Gastroesophageal sphincter (tissue), 4 donors: Measurements from ENCODE around the gene PLEKHO1. TPM values are rescaled to one million over a fixed set of nuclear protein-coding genes. Genes with fewer than 3 reads are reported as not detected.

ENCODE experiments used
- ATAC-seq: fragments of 150-250 bp; one replicate; pipeline ENCODE4 v1.9.1; 2016; ENCODE audit warnings: mild to moderate bottlenecking, moderate library complexity
- H3K27ac ChIP-seq, 4 donors: fragments of 200-600 bp; sonication (generic) in 3 of 4; 1 replicate in 3 of 4; 2 replicates in 1 of 4; pipeline ENCODE4 v1.5.1; 2016 to 2019
- H3K27me3 ChIP-seq: fragments of 200-600 bp; sonication (generic); one replicate; pipeline ENCODE4 v1.5.1; 2019
- H3K36me3 ChIP-seq, 2 donors: fragments of 200-600 bp; sonication (generic); one replicate each; pipeline ENCODE4 v1.5.1; 2019; ENCODE audit warnings: control low read depth in 1 of 2
- H3K4me1 ChIP-seq, 3 donors: fragments of 200-600 bp; sonication (generic); 1 replicate in 2 of 3; 2 replicates in 1 of 3; pipeline ENCODE4 v1.5.1; 2016 to 2019; ENCODE audit warnings: control low read depth in 2 of 3
- H3K4me3 ChIP-seq, 2 donors: fragments of 200-600 bp; sonication (generic); one replicate each; pipeline ENCODE4 v1.5.1; 2019; ENCODE audit warnings: mild to moderate bottlenecking in 1 of 2, moderate library complexity in 1 of 2
- H3K9me3 ChIP-seq, 3 donors: fragments of 200-600 bp; sonication (generic); one replicate each; pipeline ENCODE4 v1.5.1; 2017 to 2019; ENCODE audit warnings: control low read depth in 2 of 3
- EP300 ChIP-seq: sonication (generic); formaldehyde crosslinking; IDR thresholded peaks from one replicate; pipeline ENCODE4 v1.6.1; 2017; ENCODE audit warnings: antibody characterized with exemption, mild to moderate bottlenecking
- POLR2A ChIP-seq, 2 donors: fragments of 450-650 bp; IDR thresholded peaks; one replicate each; pipeline ENCODE4 v1.6.1; 2017; ENCODE audit warnings: antibody characterized with exemption in 2 of 2, mild to moderate bottlenecking in 2 of 2, moderate library complexity in 1 of 2
- POLR2AphosphoS5 ChIP-seq: sonication (generic); formaldehyde crosslinking; IDR thresholded peaks from one replicate; pipeline ENCODE4 v1.6.1; 2017; ENCODE audit warnings: antibody characterized with exemption
- WGBS, 2 donors: methylation state at CpG; one replicate each; pipeline ENCODE4 v1.1.5; 2018; ENCODE audit warnings: low coverage in 1 of 2; 5-methylcytosine and 5-hydroxymethylcytosine counted together
- total RNA-seq, 4 donors: library from RNA; depleted of rRNA; stranded (reverse); fragments of >200 nt; gene quantifications; one replicate each; pipeline ENCODE4 v1.1.0, GENCODE V29; 2016
- TF ChIP-seq, protein P1 (sequence below), 4 experiments: fragments of 200-600 bp in 2 of 4; fragments of 450-650 bp in 2 of 4; sonication (generic) in 1 of 4; IDR thresholded peaks; one replicate each; pipeline ENCODE4 v1.5.1; 2017 to 2019; ENCODE audit warnings: antibody characterized with exemption in 4 of 4, mild to moderate bottlenecking in 2 of 4, moderate library complexity in 2 of 4

Gene PLEKHO1
- total RNA-seq, 4 donors from 2014 or later: 217 to 358 (median 228) TPM

DNA sequence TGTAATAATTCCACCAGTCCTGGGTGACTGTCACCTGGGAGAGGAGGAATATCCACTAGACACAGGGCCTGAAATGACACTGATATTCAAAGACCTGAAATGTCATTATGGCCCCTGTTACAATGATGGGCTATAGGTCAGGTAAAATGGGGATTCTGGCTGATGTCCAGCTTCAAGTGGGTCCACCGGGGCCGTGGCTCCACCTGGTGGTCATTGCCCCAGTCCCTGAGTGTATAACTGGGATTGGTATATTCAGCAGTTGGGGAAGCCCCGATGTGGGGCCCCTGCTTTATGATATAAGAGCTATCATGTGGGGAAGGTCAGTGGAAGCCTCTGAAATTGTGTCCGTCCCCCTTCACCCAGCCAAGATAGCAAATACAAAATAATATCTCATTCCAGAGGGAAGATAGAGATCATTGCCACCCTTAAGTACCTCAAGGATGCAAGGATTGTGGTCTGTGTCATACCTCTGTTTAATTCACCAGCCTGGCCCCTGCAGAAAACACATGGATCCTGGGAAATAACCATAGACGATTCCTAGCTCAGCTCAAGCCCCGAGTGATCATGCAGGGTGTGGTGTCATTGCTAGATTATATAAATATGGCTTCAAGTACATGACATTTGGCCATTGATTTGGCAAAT lies 19.4 kb downstream of the PLEKHO1 start:
- Histone ChIP-seq H3K4me1 (peaks cover 0 to 28% (median 4%) of the 10 kb centered on the region in 3 donors), H3K27me3 (no peaks in the 10 kb centered on the region), H3K9me3 (no peaks in the 10 kb centered on the region), H3K4me3 (no peak overlapping the region), H3K27ac (no peak overlapping the region), H3K36me3 (no peaks in the 10 kb centered on the region)
- WGBS, 2 donors: 5 to 10% methylated on average over 5 to 6 of the region's 6 CpGs
- no peak for TF ChIP-seq POLR2A (IDR thresholded peaks at IDR 0.05)
- no peak for TF ChIP-seq EP300
- TF ChIP-seq POLR2AphosphoS5: peak; percentile 92
- TF ChIP-seq, protein P1, sequence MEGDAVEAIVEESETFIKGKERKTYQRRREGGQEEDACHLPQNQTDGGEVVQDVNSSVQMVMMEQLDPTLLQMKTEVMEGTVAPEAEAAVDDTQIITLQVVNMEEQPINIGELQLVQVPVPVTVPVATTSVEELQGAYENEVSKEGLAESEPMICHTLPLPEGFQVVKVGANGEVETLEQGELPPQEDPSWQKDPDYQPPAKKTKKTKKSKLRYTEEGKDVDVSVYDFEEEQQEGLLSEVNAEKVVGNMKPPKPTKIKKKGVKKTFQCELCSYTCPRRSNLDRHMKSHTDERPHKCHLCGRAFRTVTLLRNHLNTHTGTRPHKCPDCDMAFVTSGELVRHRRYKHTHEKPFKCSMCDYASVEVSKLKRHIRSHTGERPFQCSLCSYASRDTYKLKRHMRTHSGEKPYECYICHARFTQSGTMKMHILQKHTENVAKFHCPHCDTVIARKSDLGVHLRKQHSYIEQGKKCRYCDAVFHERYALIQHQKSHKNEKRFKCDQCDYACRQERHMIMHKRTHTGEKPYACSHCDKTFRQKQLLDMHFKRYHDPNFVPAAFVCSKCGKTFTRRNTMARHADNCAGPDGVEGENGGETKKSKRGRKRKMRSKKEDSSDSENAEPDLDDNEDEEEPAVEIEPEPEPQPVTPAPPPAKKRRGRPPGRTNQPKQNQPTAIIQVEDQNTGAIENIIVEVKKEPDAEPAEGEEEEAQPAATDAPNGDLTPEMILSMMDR (IDR thresholded peaks at IDR 0.05): peak; percentile 81 to 90 (median 88)
- peak; percentile 53 for ATAC-seq

DNA sequence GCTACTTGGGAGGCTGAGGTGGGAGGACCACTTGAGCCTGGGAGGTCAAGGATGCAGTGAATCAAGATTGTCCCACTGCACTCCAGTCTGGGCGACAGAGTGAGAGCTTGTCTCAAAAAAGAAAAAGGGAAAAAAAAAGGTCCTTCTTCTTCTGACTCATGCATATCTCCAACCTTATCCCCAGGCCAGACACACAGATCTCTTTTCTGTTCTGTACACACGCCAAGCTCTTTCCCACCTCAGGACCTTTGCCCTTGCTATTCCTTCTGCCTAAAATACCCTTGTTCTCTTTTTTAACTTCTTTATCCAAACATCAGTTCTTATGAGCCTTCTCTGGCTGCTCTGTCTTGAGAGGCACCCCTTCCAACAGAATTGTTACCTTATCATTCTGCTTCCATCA lies 22.1 kb downstream of the PLEKHO1 start:
- WGBS, 2 donors: 64 to 77% methylated on average over 2 of the region's 2 CpGs
- Histone ChIP-seq H3K4me3 (no peak overlapping the region), H3K9me3 (no peaks in the 10 kb centered on the region), H3K27me3 (no peaks in the 10 kb centered on the region), H3K27ac (no peak overlapping the region), H3K36me3 (no peaks in the 10 kb centered on the region), H3K4me1 (peaks cover 0 to 7% (median 4%) of the 10 kb centered on the region in 3 donors)
- no peak for ATAC-seq
- TF ChIP-seq, protein P1 (IDR thresholded peaks at IDR 0.05): no peak
- TF ChIP-seq POLR2A (IDR thresholded peaks at IDR 0.05) (no peak), POLR2AphosphoS5 (no peak), EP300 (no peak)

DNA sequence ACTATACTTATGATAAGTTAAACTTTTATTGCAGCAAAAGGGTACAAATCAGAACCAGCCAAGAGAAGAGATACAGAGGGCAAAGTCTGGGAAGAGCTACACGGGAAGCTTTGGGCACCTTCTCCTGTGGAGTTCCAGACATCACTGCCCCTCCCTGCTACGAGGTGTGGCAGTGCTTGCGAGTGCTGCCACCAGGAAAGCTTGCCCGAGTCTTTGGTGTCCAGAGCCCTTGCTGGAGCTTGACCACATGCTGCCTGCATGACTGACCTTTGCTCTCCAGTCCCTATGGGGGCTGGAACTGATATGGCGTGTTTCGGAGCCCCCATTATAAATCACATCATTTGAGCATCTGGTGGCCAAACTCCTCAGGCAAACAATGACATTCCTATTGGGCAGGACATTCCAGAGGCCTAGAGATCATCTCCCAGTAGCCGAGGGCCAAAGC lies 23.4 kb downstream of the PLEKHO1 start:
- Histone ChIP-seq H3K27ac (no peak overlapping the region), H3K4me1 (peaks cover 0 to 7% (median 4%) of the 10 kb centered on the region in 3 donors), H3K27me3 (no peaks in the 10 kb centered on the region), H3K36me3 (no peaks in the 10 kb centered on the region), H3K9me3 (no peaks in the 10 kb centered on the region), H3K4me3 (no peak overlapping the region)
- no peak for ATAC-seq
- WGBS, 2 donors: 77 to 79% methylated on average over 5 to 6 of the region's 7 CpGs
- TF ChIP-seq EP300 (no peak), POLR2A (IDR thresholded peaks at IDR 0.05) (no peak), POLR2AphosphoS5 (no peak)
- TF ChIP-seq, protein P1 (IDR thresholded peaks at IDR 0.05): no peak

DNA sequence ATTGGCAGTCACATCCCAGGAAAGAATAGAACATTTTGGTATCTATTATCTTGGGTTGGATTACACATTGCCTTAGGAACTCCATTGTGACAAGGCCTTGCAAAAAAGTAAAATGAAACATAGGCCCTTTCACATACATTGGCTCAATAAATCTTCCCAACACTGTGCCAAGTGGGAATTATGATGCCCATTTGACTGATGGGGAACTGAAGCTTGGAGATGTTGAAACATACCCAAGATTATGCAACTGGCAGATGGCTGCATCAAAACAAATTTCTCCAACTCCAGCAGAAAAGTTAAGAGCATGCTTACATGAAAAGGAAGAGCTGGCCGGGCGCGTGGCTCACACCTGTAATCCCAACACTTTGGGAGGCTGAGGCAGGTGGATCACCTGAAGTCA lies 26.9 kb downstream of the PLEKHO1 start:
- 77 to 85% methylated on average over 3 of the region's 3 CpGs for WGBS, 2 donors
- Histone ChIP-seq H3K36me3 (no peaks in the 10 kb centered on the region), H3K27me3 (no peaks in the 10 kb centered on the region), H3K9me3 (no peaks in the 10 kb centered on the region), H3K27ac (no peak overlapping the region), H3K4me1 (no peaks in the 10 kb centered on the region), H3K4me3 (no peak overlapping the region)
- no peak for ATAC-seq
- TF ChIP-seq, protein P1 (IDR thresholded peaks at IDR 0.05): no peak
- TF ChIP-seq POLR2A (IDR thresholded peaks at IDR 0.05): no peak
- TF ChIP-seq EP300: no peak
- no peak for TF ChIP-seq POLR2AphosphoS5

DNA sequence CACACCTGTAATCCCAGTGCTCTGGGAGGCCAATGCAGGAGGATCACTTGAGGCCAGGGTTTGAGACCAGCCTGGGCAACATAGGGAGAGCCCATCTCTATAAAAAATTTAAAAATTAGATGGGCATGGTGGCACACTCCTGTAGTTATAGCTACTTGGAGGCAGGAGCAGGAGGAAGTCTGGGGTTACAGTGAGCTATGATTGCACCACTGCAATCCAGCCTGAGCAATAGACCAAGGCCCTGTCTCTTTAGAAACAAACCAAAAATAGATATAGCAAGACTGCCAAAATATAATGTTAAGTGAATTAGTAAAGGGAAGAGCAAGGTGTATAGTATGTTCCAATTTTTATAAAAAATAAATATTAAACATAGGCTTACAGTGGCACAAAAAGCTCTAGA lies 28.8 kb downstream of the PLEKHO1 start:
- Histone ChIP-seq H3K27me3 (no peaks in the 10 kb centered on the region), H3K27ac (no peak overlapping the region), H3K9me3 (no peaks in the 10 kb centered on the region), H3K36me3 (no peaks in the 10 kb centered on the region), H3K4me1 (no peaks in the 10 kb centered on the region), H3K4me3 (no peak overlapping the region)
- no peak for TF ChIP-seq EP300
- TF ChIP-seq, protein P1 (IDR thresholded peaks at IDR 0.05): no peak
- no peak for TF ChIP-seq POLR2AphosphoS5
- no peak for TF ChIP-seq POLR2A (IDR thresholded peaks at IDR 0.05)
- ATAC-seq: no peak
